PC-9 (cell line): ENCODE measurements around the gene FKBP7.
"Not testable (repeated sequence)": the region's sequence is repeated elsewhere in the genome, so short reads cannot be mapped to it uniquely, and the experiment has no call there.

Source experiments
- EZH2 ChIP-seq: fragments of 200-600 bp; sonication (generic); IDR thresholded peaks from 2 replicates; pipeline ENCODE4 v1.8.0; 2017; ENCODE audit warnings: antibody characterized with exemption, low read depth
- TF ChIP-seq, protein P1 (sequence below): fragments of 200-600 bp; sonication (generic); conservative IDR thresholded peaks from 2 replicates; pipeline ENCODE4 v1.6.1; 2017; ENCODE audit warnings: mixed run types, antibody characterized with exemption, mild to moderate bottlenecking, moderate library complexity

DNA sequence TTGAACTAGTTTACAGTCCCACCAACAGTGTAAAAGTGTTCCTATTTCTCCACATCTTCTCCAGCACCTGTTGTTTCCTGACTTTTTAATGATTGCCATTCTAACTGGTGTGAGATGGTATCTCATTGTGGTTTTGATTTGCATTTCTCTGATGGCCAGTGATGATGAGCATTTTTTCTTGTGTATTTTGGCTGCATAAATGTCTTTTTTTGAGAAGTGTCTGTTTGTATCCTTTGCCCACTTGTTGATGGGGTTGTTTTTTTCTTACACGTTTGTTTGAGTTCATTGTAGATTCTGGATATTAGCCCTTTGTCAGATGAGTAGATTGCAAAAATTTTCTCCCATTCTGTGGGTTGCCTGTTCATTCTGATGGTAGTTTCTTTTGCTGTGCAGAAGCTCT, 47.1 kb upstream of the FKBP7 start:
- TF ChIP-seq, protein P1, sequence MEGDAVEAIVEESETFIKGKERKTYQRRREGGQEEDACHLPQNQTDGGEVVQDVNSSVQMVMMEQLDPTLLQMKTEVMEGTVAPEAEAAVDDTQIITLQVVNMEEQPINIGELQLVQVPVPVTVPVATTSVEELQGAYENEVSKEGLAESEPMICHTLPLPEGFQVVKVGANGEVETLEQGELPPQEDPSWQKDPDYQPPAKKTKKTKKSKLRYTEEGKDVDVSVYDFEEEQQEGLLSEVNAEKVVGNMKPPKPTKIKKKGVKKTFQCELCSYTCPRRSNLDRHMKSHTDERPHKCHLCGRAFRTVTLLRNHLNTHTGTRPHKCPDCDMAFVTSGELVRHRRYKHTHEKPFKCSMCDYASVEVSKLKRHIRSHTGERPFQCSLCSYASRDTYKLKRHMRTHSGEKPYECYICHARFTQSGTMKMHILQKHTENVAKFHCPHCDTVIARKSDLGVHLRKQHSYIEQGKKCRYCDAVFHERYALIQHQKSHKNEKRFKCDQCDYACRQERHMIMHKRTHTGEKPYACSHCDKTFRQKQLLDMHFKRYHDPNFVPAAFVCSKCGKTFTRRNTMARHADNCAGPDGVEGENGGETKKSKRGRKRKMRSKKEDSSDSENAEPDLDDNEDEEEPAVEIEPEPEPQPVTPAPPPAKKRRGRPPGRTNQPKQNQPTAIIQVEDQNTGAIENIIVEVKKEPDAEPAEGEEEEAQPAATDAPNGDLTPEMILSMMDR, result not testable (repeated sequence)
- TF ChIP-seq EZH2, result not testable (repeated sequence)
